ENCODE measurements around the gene BICD1.
"Not testable (repeated sequence)": the region's sequence is repeated elsewhere in the genome, so short reads cannot be mapped to it uniquely, and the experiment has no call there.

The BICD1 gene

GRCh38 chr12:32106517-32107358 is at the start of gene BICD1:
BICD1 (plus strand) TSS chr12:32106847; CDS start chr12:32107332, 485 bp downstream.
- DNase-seq: peak; percentile 74 to 76

- no peak for DNase-seq
These were observed 45.6 kb upstream of the BICD1 start for GRCh38 chr12:32061033-32061432.

DNA sequence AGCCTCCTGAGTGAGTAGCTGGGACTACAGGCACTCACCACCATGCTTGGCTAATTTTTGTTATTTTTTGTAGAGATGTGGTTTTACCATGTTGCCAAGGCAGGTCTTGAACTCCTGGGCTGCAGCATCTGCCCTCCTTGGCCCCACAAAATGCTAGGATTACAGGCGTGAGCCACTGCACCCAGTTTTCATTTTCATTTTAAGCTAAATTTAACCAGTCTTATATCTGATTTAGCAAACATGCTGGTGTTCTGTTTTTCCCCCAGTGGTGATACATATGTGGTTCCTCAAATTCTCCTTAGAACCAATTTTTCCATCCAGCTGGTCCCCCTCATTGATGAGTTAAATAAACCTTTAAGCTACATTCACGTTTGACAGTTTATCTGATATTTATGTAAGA is 43.8 kb upstream of the BICD1 start:
- DNase-seq: no peak

- no peak for DNase-seq
These were observed 42.9 kb upstream of the BICD1 start for GRCh38 chr12:32063796-32064195.

GRCh38 chr12:32066206-32066605 is 40.4 kb upstream of the BICD1 start:
- DNase-seq: no peak

GRCh38 chr12:32069071-32069470 is 37.6 kb upstream of the BICD1 start:
- DNase-seq: no peak

GRCh38 chr12:32069731-32070130 is 36.9 kb upstream of the BICD1 start:
- no peak for DNase-seq

- no peak for DNase-seq
These were observed 36.3 kb upstream of the BICD1 start for GRCh38 chr12:32070370-32070769.

DNA sequence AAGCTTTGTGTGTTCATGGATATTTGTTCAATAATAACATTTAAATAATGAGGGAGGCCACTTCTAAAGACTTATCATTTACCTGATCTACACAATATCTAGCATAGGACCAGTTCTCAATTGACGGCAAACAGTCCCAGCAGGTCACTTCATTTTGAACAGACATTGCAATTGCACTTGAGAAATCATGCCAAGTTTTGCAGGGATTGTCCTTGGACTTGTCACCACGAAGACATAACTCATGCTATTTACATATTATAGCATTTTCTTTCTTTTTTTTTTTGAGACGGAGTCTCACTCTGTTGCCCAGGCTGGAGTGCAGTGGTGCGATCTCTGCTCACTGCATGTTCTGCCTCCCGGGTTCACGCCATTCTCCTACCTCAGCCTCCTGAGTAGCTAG is 34.5 kb upstream of the BICD1 start:
- DNase-seq: no peak

- DNase-seq: no peak
These were observed 32.2 kb upstream of the BICD1 start for GRCh38 chr12:32074432-32074831.

DNA sequence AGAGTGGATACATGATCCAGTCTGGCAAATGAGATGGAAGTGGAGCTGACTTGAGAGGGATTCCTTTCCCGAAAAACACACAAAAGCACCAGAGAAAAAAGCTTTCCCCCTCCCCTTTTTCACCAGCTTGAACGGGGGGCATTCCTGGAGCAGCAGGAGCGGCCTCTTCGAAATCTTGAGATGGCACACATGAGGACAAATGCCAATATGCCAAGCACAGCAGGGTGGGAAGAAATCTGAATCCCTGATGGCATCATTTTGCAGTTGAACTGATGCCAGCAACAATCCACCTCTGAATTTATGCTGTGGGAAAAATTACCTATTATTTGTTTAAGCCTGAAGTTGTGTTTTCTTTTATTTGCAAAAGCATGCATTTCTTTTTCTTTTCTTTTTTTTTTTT is 29.7 kb upstream of the BICD1 start:
- no peak for DNase-seq

- no peak for DNase-seq
These were observed 26.2 kb upstream of the BICD1 start for GRCh38 chr12:32080435-32080834.

GRCh38 chr12:32083489-32083888 is 23.2 kb upstream of the BICD1 start:
- DNase-seq: no peak

DNA sequence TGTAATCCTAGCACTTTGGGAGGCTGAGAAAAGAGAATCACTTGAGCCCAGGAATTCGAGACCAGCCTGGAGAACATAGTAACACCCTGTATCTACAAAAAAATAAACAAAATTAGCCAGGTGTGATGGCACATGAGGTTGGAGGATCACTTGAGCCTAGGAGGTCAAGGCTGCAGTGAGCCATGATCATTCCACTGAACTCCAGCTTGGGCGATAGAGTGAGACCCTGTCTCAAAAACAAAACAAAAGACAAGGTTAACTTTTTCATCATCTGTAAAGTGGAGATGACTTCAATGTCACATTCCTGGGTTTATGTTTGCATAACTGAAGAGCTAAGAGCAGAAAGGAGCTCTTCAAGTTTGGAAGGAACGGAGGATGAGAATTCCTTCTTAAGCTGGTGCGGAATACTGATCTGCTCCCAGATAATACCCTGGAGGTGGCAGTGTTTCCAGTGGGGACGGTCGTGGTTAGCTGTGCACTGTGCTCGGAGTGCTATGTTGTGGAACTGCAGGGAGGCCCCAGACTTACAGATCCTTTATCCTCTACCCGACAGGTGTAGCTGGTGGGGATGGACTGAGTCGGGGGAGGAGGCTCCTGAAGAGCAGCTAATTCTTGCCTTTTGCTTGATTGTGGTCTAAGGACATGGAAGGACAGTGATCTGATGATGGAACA is 22.5 kb upstream of the BICD1 start:
- DNase-seq: no peak

GRCh38 chr12:32084753-32085152 is 21.9 kb upstream of the BICD1 start:
- DNase-seq: no peak

DNA sequence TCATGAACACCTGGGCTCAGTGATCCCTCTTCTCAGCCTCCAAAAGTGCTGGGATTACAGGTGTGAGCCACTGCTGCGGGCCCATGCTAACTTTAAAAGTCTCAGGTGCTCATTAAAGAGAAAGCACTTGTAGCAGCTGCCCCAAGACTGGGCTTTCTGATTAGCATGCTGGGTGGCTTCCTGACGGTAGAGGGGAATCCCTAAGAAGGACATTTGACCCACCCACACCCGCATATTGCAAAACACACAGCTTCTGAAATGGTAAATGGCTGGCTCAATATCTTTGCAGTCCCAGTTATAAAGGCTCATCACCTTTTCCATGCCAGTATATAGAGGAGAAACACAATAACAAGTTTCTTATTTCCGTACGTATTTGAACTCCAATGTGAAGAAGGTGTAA is 19.3 kb upstream of the BICD1 start:
- no peak for DNase-seq

GRCh38 chr12:32089156-32089555 is 17.5 kb upstream of the BICD1 start:
- DNase-seq: no peak

DNA sequence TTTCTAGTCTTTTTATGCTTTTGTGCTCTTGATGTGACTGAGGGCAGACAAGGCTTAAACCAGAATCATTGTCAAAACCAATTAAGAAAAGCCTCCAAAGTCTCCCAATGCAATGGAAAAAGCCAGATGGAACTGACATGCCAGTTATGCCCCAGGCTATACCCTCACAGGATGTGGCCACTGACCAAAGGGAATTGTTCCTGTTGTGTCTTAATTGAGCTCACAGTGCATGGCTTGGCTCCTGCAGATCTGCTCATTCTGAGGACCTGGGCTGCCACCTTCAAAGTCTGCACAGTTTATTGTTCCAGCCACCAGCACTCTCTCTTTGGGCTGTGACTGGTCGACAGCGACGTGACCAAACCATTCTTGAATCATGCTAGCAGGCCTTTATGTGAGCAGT is 17.1 kb upstream of the BICD1 start:
- DNase-seq: no peak

GRCh38 chr12:32091696-32092095 is 15.0 kb upstream of the BICD1 start:
- no peak for DNase-seq

DNA sequence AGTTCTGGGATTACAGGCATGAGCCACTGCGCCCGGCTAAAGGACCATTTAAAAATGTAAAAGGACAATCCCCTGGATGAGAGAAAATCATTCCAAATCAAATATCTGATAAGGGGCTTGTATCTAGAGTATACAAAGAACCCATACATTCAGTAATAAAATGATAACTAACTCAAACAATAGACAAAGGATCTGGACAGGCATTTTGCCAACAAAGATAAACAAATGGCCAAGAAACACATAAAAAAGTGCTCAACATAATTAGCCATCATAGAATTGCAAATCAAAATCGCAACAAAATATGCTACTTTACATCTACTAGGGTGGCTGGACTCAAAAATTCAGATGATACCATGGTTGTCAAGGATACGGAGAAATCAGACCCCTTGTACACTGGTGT is 8.5 kb upstream of the BICD1 start:
- DNase-seq: no peak

DNA sequence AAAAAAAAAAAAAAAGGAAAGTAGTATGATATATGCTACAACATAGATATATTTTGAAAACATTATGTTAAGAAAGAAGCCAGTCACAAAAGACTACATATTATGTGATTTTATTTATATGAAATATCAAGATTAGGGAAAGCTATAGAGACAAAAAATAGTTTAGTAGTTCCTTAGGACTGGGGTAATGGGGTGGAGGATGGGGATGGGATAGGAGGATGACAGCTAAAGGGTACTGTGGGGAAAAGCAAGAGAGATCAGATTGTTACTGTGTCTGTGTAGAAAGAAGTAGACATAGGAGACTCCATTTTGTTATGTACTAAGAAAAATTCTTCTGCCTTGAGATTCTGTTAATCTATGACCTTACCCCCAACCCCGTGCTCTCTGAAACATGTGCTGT is 7.4 kb upstream of the BICD1 start:
- DNase-seq: not testable (repeated sequence)

- DNase-seq: no peak
These were observed 6.3 kb upstream of the BICD1 start for GRCh38 chr12:32100361-32100760.

- DNase-seq: no peak
These were observed 5.8 kb upstream of the BICD1 start for GRCh38 chr12:32100888-32101287.

DNA sequence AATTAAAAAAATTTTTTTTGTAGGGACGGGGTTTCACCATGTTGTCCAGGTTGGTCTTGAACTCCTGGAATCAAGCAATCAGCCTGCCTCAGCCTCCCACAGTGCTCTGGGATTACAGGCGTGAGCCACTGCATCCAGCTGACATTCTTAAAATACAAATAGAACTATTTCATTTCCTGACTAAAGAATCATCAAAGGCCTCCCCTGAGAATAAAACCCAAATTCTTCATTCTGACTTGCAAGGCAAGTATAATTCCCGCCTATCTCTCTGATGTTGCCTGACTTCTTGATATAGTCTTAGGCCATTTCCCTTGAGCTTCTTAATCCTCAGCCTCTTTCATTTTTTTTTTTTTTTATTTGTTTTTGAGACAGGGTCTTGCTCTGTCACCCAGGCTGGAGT is 4.4 kb upstream of the BICD1 start:
- DNase-seq: no peak
